ENCODE measurements around the gene PACRGL.

DNA sequence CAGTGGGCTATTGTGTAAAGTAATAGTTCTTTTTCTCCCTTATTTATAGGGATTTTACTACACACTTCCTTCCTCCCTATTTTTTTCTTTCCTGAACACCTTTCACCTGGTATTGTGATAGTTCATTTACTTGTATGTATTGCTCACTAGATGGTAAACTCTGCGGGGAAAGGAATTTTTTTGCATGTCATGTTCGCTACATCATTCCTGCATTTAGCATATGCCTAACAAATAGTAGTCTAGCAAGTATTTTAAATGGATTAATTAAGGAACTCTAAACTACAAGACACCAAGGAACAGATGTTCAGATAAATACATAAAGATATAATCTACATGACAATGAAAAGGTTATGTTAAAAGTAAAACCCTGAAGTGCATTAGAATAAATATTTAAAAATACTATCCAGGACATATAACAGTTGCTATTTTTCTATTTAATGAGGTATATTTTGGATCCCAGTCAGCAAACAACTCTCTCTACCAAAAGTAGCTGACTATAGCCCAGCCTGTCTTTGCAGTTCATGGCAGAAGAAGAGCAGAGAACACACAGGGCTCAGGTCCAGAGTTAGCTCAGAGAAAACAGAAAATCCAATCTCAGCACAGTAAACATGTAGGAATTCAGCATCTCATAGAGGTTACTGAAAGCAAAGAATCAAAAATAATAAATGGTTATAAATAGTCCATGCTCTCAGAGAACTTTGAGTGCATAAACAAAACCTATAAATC lies 87.8 kb downstream of the PACRGL start:
- TF ChIP-seq CTCF (IDR thresholded peaks at IDR 0.05) (no peak), POLR2A (IDR thresholded peaks at IDR 0.05) (no peak)

Measured in heart left ventricle (tissue), 13 donors.